Parathyroid adenoma (tissue), 2 donors: ENCODE results near the gene TMEM260.
"Not testable (repeated sequence)": the region's sequence is repeated elsewhere in the genome, so short reads cannot be mapped to it uniquely, and the experiment has no call there.

Experiments used
- H2AFZ ChIP-seq: fragments of 300-600 bp; sonication (generic); one replicate; pipeline ENCODE4 v1.7.0; 2017; ENCODE audit warnings: antibody characterized with exemption, mild to moderate bottlenecking
- H3K27ac ChIP-seq: fragments of 300-600 bp; sonication (generic); one replicate; pipeline ENCODE4 v1.7.0; 2017
- H3K27me3 ChIP-seq: fragments of 300-600 bp; sonication (generic); one replicate; pipeline ENCODE4 v1.7.0; 2017; ENCODE audit warnings: low read length; ENCODE audit not compliant: control insufficient read depth, insufficient read depth
- H3K36me3 ChIP-seq: fragments of 300-600 bp; sonication (generic); one replicate; pipeline ENCODE4 v1.7.0; 2017; ENCODE audit warnings: low read length; ENCODE audit not compliant: control insufficient read depth, insufficient read depth
- H3K4me1 ChIP-seq: fragments of 300-600 bp; sonication (generic); one replicate; pipeline ENCODE4 v1.7.0; 2017; ENCODE audit warnings: control low read depth
- H3K4me2 ChIP-seq: fragments of 300-600 bp; sonication (generic); one replicate; pipeline ENCODE4 v1.7.0; 2017; ENCODE audit warnings: low read length
- H3K4me3 ChIP-seq: fragments of 300-600 bp; sonication (generic); one replicate; pipeline ENCODE4 v1.7.0; 2017; ENCODE audit warnings: low read depth, low read length
- H3K79me2 ChIP-seq: fragments of 300-600 bp; sonication (generic); one replicate; pipeline ENCODE4 v1.7.0; 2017; ENCODE audit warnings: control low read depth
- H3K9ac ChIP-seq: fragments of 300-600 bp; sonication (generic); one replicate; pipeline ENCODE4 v1.7.0; 2017; ENCODE audit warnings: mild to moderate bottlenecking
- H3K9me3 ChIP-seq: fragments of 300-600 bp; sonication (generic); one replicate; pipeline ENCODE4 v1.7.0; 2017; ENCODE audit warnings: low read length; ENCODE audit not compliant: control insufficient read depth
- CTCF ChIP-seq: fragments of 300-600 bp; sonication (generic); IDR thresholded peaks from one replicate; pipeline ENCODE4 v1.7.0; 2017; ENCODE audit warnings: antibody characterized with exemption, mild to moderate bottlenecking
- donor health status: primary hyperparathyroidism.

Gene TMEM260

GRCh38 chr14:56592746-56593544, 13.3 kb downstream of the TMEM260 start:
- H3K4me3 ChIP-seq: no peak overlapping the region
- no peaks in the 10 kb centered on the region for H3K4me1 ChIP-seq
- H3K36me3 ChIP-seq: no peaks in the 10 kb centered on the region
- TF ChIP-seq CTCF: no peak
- no peaks in the 10 kb centered on the region for H3K9me3 ChIP-seq
- H3K4me2 ChIP-seq: no peak overlapping the region
- no peak overlapping the region for H3K9ac ChIP-seq
- no peak overlapping the region for H2AFZ ChIP-seq
- H3K27me3 ChIP-seq: no peaks in the 10 kb centered on the region
- no peak overlapping the region for H3K27ac ChIP-seq
- H3K79me2 ChIP-seq: no peaks in the 10 kb centered on the region

DNA sequence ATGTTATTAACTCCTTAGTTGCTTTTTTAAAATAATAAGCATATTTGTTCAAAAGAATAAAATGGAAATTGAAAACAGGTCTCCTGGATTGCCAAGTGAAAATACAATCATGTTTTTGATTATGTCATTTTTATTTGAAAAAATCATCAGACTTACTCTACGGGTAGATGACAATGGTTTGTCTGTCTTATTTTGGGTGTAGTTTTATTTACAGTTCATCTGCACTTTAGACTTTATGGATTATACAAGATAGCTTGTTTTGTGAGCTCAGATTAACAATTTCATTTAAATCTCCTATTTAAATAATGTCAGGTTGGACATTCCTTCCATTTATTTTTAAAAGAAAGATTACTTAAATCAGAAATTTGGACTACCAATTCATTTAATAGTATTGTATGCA, 14.8 kb downstream of the TMEM260 start:
- no peaks in the 10 kb centered on the region for H3K9me3 ChIP-seq
- no peak overlapping the region for H3K4me3 ChIP-seq
- no peak overlapping the region for H3K27ac ChIP-seq
- no peak overlapping the region for H2AFZ ChIP-seq
- no peak overlapping the region for H3K9ac ChIP-seq
- no peaks in the 10 kb centered on the region for H3K27me3 ChIP-seq
- peaks cover 5% of the 10 kb centered on the region for H3K4me1 ChIP-seq
- H3K36me3 ChIP-seq: no peaks in the 10 kb centered on the region
- TF ChIP-seq CTCF: no peak
- no peaks in the 10 kb centered on the region for H3K79me2 ChIP-seq
- H3K4me2 ChIP-seq: no peak overlapping the region

GRCh38 chr14:56598519-56598918, 18.9 kb downstream of the TMEM260 start:
- H3K36me3 ChIP-seq: no peaks in the 10 kb centered on the region
- no peaks in the 10 kb centered on the region for H3K79me2 ChIP-seq
- H2AFZ ChIP-seq: no peak overlapping the region
- no peak overlapping the region for H3K4me3 ChIP-seq
- H3K27me3 ChIP-seq: no peaks in the 10 kb centered on the region
- H3K9me3 ChIP-seq: no peaks in the 10 kb centered on the region
- H3K4me1 ChIP-seq: peaks cover 5% of the 10 kb centered on the region
- no peak overlapping the region for H3K4me2 ChIP-seq
- H3K27ac ChIP-seq: no peak overlapping the region
- no peak for TF ChIP-seq CTCF
- no peak overlapping the region for H3K9ac ChIP-seq

DNA sequence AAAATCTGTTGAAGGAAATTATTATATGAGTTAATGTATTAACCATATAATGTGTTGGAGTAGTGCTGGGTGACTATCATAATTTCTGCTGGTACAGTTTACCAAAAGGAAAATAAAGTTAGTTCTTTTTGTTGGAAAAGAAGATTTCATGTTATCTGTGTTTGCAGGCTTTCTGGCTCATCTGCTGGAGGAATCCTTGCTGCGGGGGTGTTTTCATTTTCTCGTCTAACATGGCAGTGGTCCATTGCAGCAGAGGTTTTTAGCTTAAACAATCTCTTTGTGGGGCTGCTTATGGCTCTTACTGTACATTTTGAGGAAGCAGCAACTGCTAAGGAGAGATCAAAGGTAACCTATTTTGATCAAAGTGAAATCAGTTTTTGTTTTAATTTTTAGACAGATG, 24.1 kb downstream of the TMEM260 start:
- Histone ChIP-seq H3K9ac (no peak overlapping the region), H3K27ac (no peak overlapping the region), H3K27me3 (no peaks in the 10 kb centered on the region), H3K4me3 (no peak overlapping the region), H2AFZ (no peak overlapping the region), H3K4me2 (no peak overlapping the region), H3K36me3 (no peaks in the 10 kb centered on the region), H3K9me3 (no peaks in the 10 kb centered on the region), H3K4me1 (peaks cover under 1% of the 10 kb centered on the region), H3K79me2 (no peaks in the 10 kb centered on the region)
- no peak for TF ChIP-seq CTCF

DNA sequence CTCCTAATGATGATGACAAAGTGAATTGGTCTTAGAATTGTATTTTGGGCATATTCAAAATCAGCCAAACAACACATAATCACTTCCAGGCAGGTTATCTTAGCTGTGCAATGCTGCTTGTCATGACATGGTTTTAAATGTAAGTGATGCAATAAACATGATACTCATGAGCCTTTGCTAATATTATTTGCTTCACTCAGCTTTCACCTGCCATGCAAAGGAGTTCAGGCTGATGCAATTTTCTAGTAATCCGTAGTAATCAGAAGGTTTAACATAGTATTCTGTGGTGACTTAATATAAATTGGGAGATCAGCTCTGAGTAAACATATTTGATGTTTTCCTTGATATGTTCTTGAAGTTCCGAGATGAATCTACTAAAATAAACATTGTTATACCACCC, 29.1 kb downstream of the TMEM260 start:
- TF ChIP-seq CTCF: no peak
- H3K27ac ChIP-seq: no peak overlapping the region
- H3K4me1 ChIP-seq: no peaks in the 10 kb centered on the region
- no peak overlapping the region for H3K4me2 ChIP-seq
- no peaks in the 10 kb centered on the region for H3K36me3 ChIP-seq
- H3K9ac ChIP-seq: no peak overlapping the region
- H3K4me3 ChIP-seq: no peak overlapping the region
- no peak overlapping the region for H2AFZ ChIP-seq
- H3K27me3 ChIP-seq: no peaks in the 10 kb centered on the region
- H3K9me3 ChIP-seq: no peaks in the 10 kb centered on the region
- H3K79me2 ChIP-seq: no peaks in the 10 kb centered on the region

DNA sequence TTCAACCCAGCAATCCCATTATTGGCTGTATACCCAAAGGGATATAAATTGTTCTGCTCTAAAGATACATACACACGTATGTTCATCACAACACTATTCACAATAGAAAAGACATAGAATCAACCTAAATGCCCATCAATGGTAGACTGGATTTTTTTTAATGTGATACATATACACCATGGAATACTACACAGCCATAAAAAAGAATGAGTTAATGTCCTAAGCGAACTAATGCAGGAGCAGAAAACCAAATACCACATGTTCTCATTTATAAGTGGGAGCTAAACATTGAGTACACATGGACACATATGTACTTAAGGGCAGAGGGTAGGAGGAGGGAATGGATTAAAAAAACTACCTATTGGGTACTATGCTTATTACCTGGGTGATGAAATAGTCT, 32.1 kb downstream of the TMEM260 start:
- H3K4me2 ChIP-seq, H3K9me3 ChIP-seq, H3K27ac ChIP-seq, H3K4me1 ChIP-seq, H3K79me2 ChIP-seq, H3K36me3 ChIP-seq, H3K27me3 ChIP-seq, H3K9ac ChIP-seq, H2AFZ ChIP-seq, H3K4me3 ChIP-seq: not testable (repeated sequence)
